H1 (cell line): Measurements from ENCODE around the gene LRRC41. TPM values are rescaled to one million over a fixed set of nuclear protein-coding genes. Genes with fewer than 3 reads are reported as not detected.
A peak's percentile ranks its signal among the peaks of the same experiment; 100 is the strongest.

ENCODE experiments used
- ASH2L ChIP-seq: fragments of 200-600, 300-600 bp; sonication (generic); IDR thresholded peaks from one replicate; pipeline ENCODE4 v1.7.1; 2017; ENCODE audit warnings: low read length
- ATF2 ChIP-seq: IDR thresholded peaks from 2 replicates; pipeline ENCODE4 v1.6.1; 2012; ENCODE audit warnings: low read length, inconsistent platforms
- CBX8 ChIP-seq: fragments of 300-800, 300-1000 bp; sonication (generic); IDR thresholded peaks from 2 replicates; pipeline ENCODE4 v1.7.1; 2016; ENCODE audit warnings: low read depth, low read length, borderline replicate concordance
- EZH2 ChIP-seq: fragments of 200-600 bp; sonication (generic); IDR thresholded peaks from 2 replicates; pipeline ENCODE4 v1.7.1; 2012; ENCODE audit warnings: low read depth, mild to moderate bottlenecking, moderate library complexity, low read length, inconsistent platforms; ENCODE audit not compliant: severe bottlenecking
- GABPA ChIP-seq: IDR thresholded peaks from 2 replicates; pipeline ENCODE4 v1.6.1; 2011; ENCODE audit warnings: mild to moderate bottlenecking, low read length, moderate library complexity, borderline replicate concordance; ENCODE audit not compliant: insufficient read depth
- JUN ChIP-seq: IDR thresholded peaks from 2 replicates; pipeline ENCODE4 v1.6.1; 2011; ENCODE audit warnings: low read depth, mild to moderate bottlenecking, improper control_type of control experiment, low read length
- KDM1A ChIP-seq: fragments of 200-600, 300-600 bp; sonication (generic); IDR thresholded peaks from 2 replicates; pipeline ENCODE4 v1.7.1; 2016; ENCODE audit warnings: mild to moderate bottlenecking, low read length, borderline replicate concordance
- KDM5A ChIP-seq: fragments of 200-600 bp; IDR thresholded peaks from 2 replicates; pipeline ENCODE4 v1.7.1; 2012; ENCODE audit warnings: mild to moderate bottlenecking, low read length, inconsistent platforms, mixed read lengths
- MAX ChIP-seq: IDR thresholded peaks from 2 replicates; pipeline ENCODE4 v1.6.1; 2012; ENCODE audit warnings: inconsistent platforms
- NRF1 ChIP-seq: IDR thresholded peaks from 2 replicates; pipeline ENCODE4 v1.6.1; 2011; ENCODE audit warnings: mild to moderate bottlenecking, low read depth, low read length, improper control_type of control experiment
- RAD21 ChIP-seq, 2 experiments: IDR thresholded peaks in 1 of 2; conservative IDR thresholded peaks in 1 of 2; 2 replicates each; pipeline ENCODE4 v1.6.1; 2011; ENCODE audit warnings: low read depth in 2 of 2, low read length in 2 of 2, improper control_type of control experiment in 1 of 2, inconsistent platforms in 1 of 2, mild to moderate bottlenecking in 1 of 2, moderate library complexity in 1 of 2
- RXRA ChIP-seq: IDR thresholded peaks from 2 replicates; pipeline ENCODE4 v1.6.1; 2011; ENCODE audit warnings: low read depth, mild to moderate bottlenecking, low read length, moderate library complexity; ENCODE audit not compliant: insufficient read depth
- SP2 ChIP-seq: IDR thresholded peaks from 2 replicates; pipeline ENCODE4 v1.6.1; 2012; ENCODE audit warnings: mild to moderate bottlenecking, low read length, inconsistent platforms
- SP4 ChIP-seq: IDR thresholded peaks from 2 replicates; pipeline ENCODE4 v1.6.1; 2012; ENCODE audit warnings: low read length, inconsistent platforms
- SRF ChIP-seq: IDR thresholded peaks from 2 replicates; pipeline ENCODE4 v1.6.1; 2011; ENCODE audit warnings: mild to moderate bottlenecking, low read depth, low read length, moderate library complexity
- USF2 ChIP-seq: IDR thresholded peaks from 2 replicates; pipeline ENCODE4 v1.6.1; 2011; ENCODE audit warnings: low read length, improper control_type of control experiment
- ZNF274 ChIP-seq: IDR thresholded peaks from 2 replicates; pipeline ENCODE4 v1.7.0; 2012; ENCODE audit warnings: low read length, borderline replicate concordance; ENCODE audit errors: extremely low read depth
- polyA plus RNA-seq, 7 experiments: library from polyadenylated mRNA; depleted of rRNA in 3 of 7; stranded (reverse) in 5 of 7; unstranded in 2 of 7; fragments of >200 nt in 5 of 7; fragments of 200-250 nt in 2 of 7; gene quantifications; 1 replicate in 5 of 7; 2 replicates in 1 of 7; 4 replicates in 1 of 7; pipeline versions ENCODE4 v1.2.1 to v1.2.3, GENCODE V29; 2011 to 2013; ENCODE audit warnings: missing spikeins in 2 of 7, mixed read lengths in 2 of 7
- total RNA-seq: library from RNA; stranded (reverse); fragmentation: NEBNext Ultra II Directional; extraction: Animal tissue kit (Norgen Biotek cat#: 25700); gene quantifications from 2 replicates; pipeline ENCODE4 v1.2.1, GENCODE V29; 2021

LRRC41 gene
- total and polyA plus RNA-seq, 2 of the 8 experiments (the other 6 are each of a cell fraction or from before 2014, with no cell fraction given), result 36.8 to 51.2 TPM

GRCh38 chr1:46247436-46248121 lies 55.8 kb downstream of the LRRC41 start, which contains the start of gene RAD54L (continued):
- TF ChIP-seq NRF1, result no peak
- peak; percentile 92 for TF ChIP-seq SRF
- no peak for TF ChIP-seq RXRA
- TF ChIP-seq MAX, result no peak; the same call in 1 of the 2 replicates
- no peak for TF ChIP-seq ASH2L
- no peak for TF ChIP-seq CBX8
- TF ChIP-seq SP4, result no peak; the same call in 1 of the 2 replicates
- TF ChIP-seq RAD21 (IDR thresholded peaks at IDR 0.05 in 1 of 2, conservative IDR thresholded peaks at IDR 0.05 in 1 of 2; ENCODE audit: low read depth in 2 of 2, low read length in 2 of 2), result no peak
- TF ChIP-seq KDM5A, result peak; percentile 19
- no peak; the same call in 1 of the 2 replicates for TF ChIP-seq SP2
- TF ChIP-seq ZNF274, result no peak
- no peak for TF ChIP-seq ATF2
- no peak for TF ChIP-seq KDM1A
- no peak for TF ChIP-seq USF2
- no peak for TF ChIP-seq JUN
- TF ChIP-seq EZH2, result no peak
- TF ChIP-seq GABPA, result no peak
